GM18951 (cell line): ENCODE data around the gene PCDHB2.
"Not testable (repeated sequence)": the region's sequence is repeated elsewhere in the genome, so short reads cannot be mapped to it uniquely, and the experiment has no call there.

Experiments used
- POLR2A ChIP-seq: IDR thresholded peaks from 4 replicates; pipeline ENCODE4 v1.6.1; 2011; ENCODE audit warnings: mild to moderate bottlenecking; ENCODE audit not compliant: insufficient read length, insufficient read depth; ENCODE audit errors: extremely low read depth
- in situ Hi-C: fragments of 300-500 bp; cut with MboI; formaldehyde crosslinking; loops from one replicate; pipeline ENCODE4 v1.12.0; 2022; ENCODE audit warnings: low sequenced_read_pairs, mixed read lengths, inconsistent platforms; ENCODE audit not compliant: unreplicated experiment

PCDHB2 gene

DNA sequence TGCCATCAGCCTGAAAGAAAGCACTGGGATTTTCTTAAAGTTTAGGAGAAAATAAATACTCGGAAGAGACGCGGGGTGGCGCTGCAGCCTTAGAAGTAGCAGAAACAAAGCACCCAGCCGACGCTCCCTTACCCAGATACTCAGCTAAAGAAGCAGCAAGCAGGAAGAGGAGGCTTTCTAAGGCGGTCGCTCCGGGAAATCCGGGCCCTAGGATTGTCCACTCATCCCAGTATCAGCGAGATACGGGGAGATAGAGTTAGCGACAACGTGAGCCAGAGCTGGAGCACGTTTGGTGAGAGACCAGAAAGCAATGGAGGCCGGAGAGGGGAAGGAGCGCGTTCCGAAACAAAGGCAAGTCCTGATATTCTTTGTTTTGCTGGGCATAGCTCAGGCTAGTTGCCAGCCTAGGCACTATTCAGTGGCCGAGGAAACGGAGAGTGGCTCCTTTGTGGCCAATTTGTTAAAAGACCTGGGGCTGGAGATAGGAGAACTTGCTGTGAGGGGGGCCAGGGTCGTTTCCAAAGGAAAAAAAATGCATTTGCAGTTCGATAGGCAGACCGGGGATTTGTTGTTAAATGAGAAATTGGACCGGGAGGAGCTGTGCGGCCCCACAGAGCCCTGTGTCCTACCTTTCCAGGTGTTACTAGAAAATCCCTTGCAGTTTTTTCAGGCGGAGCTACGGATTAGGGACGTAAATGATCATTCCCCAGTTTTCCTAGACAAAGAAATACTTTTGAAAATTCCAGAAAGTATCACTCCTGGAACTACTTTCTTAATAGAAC, at the start of gene PCDHB2:
PCDHB2 (plus strand) TSS at position 135 of the 782 bp plus-strand sequence; CDS start at position 311, 176 bp downstream.
- in situ Hi-C loops, result no loop called here
- TF ChIP-seq POLR2A, result no peak

DNA sequence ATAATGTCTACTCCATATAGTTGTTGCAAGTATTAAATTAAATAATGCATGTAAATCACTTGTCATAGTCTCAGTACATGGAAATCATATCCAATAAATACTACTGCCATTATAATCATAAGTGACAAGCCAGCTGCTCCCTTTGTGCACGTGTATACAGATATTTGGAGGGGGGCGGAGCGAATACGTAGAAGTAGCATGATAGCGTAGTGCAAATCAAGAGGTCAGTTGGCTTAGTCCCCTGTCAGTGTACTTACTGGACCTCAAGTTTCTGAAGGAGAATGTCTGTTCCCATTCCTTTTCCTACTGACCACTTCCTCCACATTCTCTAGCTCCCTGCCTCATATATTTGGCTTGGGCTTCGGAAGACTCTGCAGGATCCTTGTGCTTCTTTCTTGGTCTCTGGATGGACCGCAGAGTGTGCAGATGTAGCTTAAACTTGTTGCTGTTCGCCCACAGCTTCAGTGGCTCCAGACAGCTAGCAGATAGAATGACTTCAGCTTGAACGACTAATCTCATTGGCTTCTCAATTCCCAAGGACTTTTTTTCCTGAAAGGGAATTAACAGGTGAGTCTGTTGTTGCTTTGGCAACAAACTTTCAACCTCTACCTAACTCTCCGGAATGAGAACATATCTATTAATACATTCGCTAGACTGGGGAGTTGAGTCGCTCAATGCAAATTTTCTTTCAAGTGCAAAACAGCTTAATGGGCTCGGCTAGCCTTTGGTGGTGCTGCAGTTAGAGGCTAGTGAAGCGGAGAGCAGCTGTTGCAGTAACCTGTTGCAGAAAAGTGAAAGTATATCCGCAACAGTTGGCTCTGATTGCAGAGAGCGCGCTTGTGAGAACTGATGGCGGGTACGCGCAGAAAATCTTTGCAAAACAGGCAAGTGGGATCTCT, 43.5 kb upstream of the PCDHB2 start, which contains the start of gene PCDHB1:
PCDHB1 (plus strand) TSS at position 753 of the 899 bp plus-strand sequence; CDS start at position 850, 97 bp downstream.
- in situ Hi-C loops, result no loop called here
- no peak for TF ChIP-seq POLR2A

DNA sequence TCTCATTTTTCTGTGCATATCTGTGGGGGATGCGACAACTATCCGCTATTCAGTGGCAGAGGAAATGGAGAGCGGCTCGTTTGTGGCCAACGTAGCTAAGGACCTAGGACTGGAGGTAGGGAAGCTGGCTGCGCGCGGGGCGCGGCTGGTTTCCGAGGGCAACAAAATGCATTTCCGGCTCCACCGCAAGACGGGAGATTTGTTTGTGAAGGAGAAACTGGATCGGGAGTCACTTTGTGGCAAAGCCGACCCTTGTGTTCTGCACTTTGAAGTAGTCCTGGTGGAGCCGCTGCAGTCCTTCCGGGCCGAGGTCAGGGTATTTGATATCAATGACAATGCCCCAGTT, 42.9 kb upstream of the PCDHB2 start:
- TF ChIP-seq POLR2A, result no peak
- in situ Hi-C loops, result no loop called here

DNA sequence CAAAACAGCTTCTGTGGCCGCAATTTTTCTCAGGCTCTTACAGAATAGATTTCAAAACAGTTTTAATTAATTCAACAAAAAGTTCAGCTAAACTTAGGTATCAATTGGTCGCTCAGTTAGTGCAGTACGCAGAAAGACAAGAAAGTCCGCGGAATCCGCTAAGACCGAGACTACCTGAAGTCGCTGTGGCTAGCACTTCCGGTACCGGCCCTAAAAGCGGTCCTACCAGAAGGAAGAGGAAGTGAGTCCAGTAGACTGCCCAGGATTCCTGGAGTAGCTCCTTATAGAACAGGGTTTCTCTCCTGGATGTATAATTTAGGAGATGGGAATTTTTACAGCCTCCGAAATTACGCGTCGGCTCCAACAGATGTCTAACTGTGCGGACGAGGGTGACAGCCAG, 16.6 kb upstream of the PCDHB2 start:
- no peak for TF ChIP-seq POLR2A
- in situ Hi-C loops, result no loop called here

DNA sequence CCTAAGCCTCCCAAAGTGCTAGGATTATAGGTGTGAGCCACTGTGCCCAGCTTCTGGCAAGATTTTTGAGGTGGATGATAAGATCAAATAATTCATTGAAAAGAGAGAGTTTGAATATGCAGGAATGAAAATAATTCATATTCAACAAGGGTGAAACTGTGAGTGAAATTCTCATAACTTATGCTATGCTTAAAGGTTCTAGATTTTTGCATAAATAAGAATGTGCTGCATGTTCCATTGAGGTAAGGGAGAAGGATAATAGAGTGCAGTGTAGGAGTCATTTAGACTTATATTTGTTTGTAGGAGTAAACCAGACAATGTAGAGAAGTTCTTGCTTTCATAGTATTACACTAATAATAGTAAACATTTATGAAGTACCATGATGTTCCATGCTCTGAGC, 12.2 kb upstream of the PCDHB2 start:
- TF ChIP-seq POLR2A, result no peak
- in situ Hi-C loops, result no loop called here

DNA sequence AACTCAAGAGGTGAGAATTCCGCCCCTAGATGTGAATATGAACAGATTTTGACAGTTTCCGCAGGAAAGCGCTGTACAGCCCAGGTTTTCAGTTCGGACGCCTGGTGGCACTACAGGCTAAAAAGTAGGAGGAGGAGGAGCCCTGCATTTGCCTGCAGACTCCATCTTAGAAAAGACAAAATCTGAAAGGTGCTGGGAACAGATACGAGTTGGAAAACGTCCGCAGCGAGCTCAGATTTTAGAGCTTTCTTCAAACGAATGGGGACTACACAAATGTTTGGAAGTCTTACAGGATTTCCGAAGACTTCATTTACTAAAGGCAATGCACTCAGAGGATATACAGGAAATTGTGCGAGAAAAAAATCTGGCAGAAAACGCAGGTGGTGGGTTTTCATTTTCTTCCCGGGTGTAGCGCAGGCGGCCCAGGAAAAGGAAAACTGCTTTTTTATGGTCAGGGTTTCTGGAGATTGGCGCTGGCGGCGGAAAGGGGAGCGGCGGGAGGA, 9.9 kb upstream of the PCDHB2 start:
- in situ Hi-C loops, result no loop called here
- TF ChIP-seq POLR2A, result no peak

DNA sequence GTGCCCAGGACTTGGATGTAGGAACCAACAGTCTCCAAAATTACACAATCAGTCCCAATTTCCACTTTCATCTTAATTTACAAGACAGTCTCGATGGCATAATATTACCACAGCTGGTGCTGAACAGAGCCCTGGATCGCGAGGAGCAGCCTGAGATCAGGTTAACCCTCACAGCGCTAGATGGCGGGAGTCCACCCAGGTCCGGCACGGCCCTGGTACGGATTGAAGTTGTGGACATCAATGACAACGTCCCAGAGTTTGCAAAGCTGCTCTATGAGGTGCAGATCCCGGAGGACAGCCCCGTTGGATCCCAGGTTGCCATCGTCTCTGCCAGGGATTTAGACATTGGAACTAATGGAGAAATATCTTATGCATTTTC, 837 bp downstream of the PCDHB2 start:
- TF ChIP-seq POLR2A, result no peak
- in situ Hi-C loops, result no loop called here

DNA sequence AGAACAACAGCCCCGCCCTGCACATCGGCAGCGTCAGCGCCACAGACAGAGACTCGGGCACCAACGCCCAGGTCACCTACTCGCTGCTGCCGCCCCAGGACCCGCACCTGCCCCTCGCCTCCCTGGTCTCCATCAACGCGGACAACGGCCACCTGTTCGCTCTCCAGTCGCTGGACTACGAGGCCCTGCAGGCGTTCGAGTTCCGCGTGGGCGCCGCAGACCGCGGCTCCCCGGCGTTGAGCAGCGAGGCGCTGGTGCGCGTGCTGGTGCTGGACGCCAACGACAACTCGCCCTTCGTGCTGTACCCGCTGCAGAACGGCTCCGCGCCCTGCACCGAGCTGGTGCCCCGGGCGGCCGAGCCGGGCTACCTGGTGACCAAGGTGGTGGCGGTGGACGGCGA, 1.8 kb downstream of the PCDHB2 start:
- in situ Hi-C loops, result not testable (repeated sequence)

DNA sequence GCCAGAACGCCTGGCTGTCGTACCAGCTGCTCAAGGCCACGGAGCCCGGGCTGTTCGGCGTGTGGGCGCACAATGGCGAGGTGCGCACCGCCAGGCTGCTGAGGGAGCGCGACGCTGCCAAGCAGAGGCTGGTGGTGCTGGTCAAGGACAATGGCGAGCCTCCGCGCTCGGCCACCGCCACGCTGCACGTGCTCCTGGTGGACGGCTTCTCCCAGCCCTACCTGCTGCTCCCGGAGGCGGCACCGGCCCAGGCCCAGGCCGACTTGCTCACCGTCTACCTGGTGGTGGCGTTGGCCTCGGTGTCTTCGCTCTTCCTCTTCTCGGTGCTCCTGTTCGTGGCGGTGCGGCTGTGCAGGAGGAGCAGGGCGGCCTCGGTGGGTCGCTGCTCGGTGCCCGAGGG, 2.2 kb downstream of the PCDHB2 start:
- in situ Hi-C loops, result not testable (repeated sequence)

DNA sequence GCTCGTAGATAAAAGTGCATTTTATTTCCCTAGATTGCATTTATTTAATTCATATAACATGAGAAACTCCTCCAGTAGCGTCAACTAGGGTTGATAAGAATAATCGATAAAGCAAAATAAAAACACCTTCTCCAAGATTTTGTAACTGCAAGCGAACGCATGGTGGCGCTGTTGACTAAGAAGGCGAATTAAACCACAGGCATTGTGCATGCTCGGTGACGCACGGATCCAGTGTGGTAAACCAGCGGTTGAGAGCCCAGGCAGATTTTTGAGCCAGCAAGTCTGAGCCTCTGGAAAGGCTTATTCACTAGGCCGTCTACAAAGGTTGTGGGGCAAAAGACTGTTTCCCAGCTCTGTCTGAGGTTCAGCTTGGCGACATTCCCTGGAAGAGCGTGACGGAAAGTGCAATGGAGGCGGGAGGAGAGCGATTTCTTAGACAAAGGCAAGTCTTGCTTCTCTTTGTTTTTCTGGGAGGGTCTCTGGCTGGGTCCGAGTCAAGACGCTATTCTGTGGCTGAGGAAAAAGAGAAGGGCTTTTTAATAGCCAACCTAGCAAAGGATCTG, 5.9 kb downstream of the PCDHB2 start, which contains the start of gene PCDHB3:
PCDHB3 (plus strand) TSS at position 231 of the 563 bp plus-strand sequence; CDS start at position 408, 177 bp downstream.
- in situ Hi-C loops, result no loop called here
- TF ChIP-seq POLR2A, result no peak

DNA sequence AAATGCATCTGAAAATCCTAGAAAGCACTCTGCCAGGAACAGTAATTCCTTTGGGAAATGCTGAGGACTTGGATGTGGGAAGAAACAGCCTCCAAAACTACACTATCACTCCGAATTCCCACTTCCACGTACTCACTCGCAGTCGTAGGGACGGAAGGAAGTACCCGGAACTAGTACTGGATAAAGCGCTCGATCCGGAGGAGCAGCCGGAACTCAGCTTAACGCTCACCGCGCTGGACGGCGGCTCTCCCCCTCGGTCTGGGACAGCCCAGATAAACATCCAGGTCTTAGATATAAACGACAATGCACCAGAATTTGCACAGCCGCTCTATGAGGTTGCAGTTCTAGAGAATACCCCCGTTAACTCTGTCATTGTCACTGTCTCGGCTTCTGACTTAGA, 6.6 kb downstream of the PCDHB2 start:
- in situ Hi-C loops, result no loop called here
- no peak for TF ChIP-seq POLR2A

DNA sequence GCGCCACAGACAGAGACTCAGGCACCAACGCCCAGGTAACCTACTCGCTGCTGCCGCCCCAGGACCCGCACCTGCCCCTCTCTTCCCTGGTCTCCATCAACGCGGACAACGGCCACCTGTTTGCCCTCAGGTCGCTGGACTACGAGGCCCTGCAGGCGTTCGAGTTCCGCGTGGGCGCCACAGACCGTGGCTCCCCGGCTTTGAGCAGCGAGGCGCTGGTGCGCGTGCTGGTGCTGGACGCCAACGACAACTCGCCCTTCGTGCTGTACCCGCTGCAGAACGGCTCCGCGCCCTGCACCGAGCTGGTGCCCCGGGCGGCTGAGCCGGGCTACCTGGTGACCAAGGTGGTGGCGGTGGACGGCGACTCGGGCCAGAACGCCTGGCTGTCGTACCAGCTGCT, 7.7 kb downstream of the PCDHB2 start:
- in situ Hi-C loops, result not testable (repeated sequence)

DNA sequence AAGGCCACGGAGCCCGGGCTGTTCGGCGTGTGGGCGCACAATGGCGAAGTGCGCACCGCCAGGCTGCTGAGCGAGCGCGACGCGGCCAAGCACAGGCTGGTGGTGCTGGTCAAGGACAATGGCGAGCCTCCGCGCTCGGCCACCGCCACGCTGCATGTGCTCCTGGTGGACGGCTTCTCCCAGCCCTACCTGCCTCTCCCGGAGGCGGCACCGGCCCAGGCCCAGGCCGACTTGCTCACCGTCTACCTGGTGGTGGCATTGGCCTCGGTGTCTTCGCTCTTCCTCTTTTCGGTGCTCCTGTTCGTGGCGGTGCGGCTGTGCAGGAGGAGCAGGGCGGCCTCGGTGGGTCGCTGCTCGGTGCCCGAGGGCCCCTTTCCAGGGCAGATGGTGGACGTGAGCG, 8.1 kb downstream of the PCDHB2 start:
- in situ Hi-C loops, result not testable (repeated sequence)

DNA sequence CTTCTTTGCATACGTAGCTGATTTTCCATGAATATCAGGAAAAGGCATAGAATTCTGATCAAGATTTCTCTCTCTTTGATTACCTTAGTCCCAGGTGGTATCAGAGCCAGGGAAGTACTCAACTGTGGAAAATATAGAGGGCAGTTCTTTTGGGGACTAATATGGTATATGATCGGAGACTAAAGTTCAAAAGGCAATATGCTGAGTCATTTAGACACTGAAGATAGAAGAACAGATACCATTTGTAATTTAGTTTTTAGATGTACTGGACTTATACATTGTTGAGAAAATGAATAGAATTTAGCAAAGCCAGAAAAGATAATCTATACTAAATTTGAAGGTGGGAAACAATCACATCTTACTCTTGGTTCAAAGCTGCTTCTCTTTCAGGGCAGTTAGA, 10.9 kb downstream of the PCDHB2 start:
- in situ Hi-C loops, result no loop called here
- TF ChIP-seq POLR2A, result no peak
